HG03342 (cell line): ENCODE measurements around the gene DNAH6.

Source experiments
- ATAC-seq: cut with Tn5 transposase; IDR thresholded peaks from one replicate; pipeline ENCODE4 v1.9.1; 2021; ENCODE audit warnings: mild to moderate bottlenecking, moderate library complexity; ENCODE audit not compliant: unreplicated experiment

The DNAH6 gene

GRCh38 chr2:84788498-84788897, 272.2 kb downstream of the DNAH6 start:
- no peak for ATAC-seq

GRCh38 chr2:84792856-84793522, 276.7 kb downstream of the DNAH6 start:
- no peak for ATAC-seq

GRCh38 chr2:84793641-84794040, 277.3 kb downstream of the DNAH6 start:
- no peak for ATAC-seq

DNA sequence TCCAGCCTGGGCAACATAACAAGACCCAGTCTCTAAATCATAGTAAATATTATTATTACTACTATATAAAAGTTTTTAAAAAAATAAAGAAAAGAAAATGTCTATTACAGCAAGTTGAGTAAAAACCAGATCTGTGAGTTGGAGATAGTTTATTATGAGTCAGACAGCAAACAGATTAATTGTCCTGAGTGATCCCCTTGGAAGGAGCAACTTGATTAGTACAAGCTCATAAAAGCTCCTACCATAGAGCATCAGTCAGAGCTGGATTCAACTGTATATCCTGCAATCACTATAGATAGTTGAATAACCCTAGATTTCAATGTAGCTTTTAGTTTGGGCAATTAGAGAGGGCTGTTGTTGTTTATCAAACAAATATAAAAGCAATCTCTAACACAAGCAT, 280.5 kb downstream of the DNAH6 start:
- ATAC-seq, result no peak

- no peak for ATAC-seq
Observed at GRCh38 chr2:84797271-84797670, 281.0 kb downstream of the DNAH6 start.

- no peak for ATAC-seq
Observed at GRCh38 chr2:84799772-84800171, 283.5 kb downstream of the DNAH6 start.

DNA sequence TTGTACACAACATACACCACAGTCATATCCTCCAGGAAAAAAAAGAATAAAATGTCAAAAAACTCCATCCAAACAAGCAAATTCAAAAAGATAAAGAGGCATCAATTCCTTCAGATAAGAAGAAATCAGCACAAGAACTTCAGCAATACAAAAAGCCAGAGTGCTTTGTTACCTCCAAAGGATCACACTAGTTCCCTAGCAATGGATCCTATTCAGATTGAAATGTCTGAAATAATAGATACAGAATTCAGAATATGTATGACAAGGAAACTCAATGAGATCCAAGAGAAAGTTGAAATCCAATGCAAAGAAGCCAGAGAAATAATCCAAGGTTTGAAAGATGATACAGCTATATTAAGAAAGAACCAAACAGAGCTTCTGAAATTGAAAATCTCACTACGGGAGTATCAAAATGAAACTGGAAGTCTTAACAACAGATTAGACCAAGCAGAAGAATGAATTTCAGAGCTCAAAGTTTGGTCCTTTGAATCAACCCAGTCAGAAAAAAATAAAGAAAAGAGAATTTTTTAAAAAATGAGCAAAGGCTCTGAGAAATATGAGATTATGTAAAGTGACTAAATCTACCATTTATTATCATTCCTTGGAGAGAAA, 284.0 kb downstream of the DNAH6 start:
- ATAC-seq, result peak; percentile 86

DNA sequence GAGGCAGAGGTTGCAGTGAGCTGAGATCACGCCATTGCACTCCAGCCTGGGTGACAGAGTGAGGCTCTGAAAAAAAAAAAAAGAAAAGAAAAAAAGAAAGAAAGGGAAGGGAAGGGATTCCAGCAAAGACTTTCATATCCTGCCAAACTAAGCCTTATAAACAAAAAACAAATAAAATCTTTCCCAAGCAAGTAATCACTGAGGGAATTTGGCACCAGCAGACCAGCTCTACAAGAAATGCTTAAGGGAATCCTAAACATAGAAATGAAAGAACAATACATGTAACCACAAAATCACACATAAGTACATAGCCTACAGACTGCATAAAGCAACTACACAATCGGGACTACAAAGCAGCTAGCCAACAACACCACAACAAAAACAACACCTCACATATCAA, 285.5 kb downstream of the DNAH6 start:
- ATAC-seq, result no peak

GRCh38 chr2:84805250-84805958, 289.1 kb downstream of the DNAH6 start:
- no peak for ATAC-seq

GRCh38 chr2:84807063-84807485, 290.8 kb downstream of the DNAH6 start:
- no peak for ATAC-seq

DNA sequence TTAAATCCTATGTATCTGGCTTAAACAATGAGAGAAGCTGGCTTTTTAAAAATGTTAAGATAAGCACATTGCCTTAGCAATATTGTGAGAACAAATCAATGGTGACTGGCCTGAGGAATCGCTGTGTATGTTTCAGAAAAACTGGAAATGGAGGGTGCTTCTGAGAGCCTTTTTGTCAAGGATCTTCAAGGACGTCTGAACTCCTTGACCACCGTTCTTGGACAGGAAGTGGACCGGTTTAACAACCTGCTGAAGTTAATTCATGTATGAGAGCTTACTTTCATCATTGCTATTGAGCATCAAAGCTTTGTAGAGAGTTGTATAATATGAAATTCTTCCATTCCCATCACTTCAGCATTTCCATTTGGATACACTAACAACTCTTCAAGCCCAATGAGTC, 292.0 kb downstream of the DNAH6 start:
- no peak for ATAC-seq

- ATAC-seq, result no peak
Observed at GRCh38 chr2:84811839-84812431, 295.6 kb downstream of the DNAH6 start.

DNA sequence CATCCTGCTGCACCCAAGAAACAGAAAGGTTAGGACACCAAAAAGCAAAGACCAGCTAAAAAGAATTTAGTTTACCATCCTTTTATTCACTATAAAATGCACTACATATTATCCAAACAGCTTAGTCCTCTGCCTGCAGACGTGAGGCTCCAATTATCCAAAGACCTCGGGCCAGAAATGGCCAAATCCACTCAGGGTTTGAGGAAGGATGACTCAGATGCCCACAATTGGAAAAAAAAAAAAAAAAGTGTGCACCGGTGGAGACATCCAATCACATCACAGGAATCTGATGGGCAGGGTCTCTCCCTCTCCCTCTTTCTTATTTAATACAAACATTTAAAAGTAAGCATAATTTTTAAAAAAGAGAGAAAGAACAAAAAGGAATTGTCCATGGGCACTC, 298.8 kb downstream of the DNAH6 start:
- ATAC-seq, result no peak

GRCh38 chr2:84816426-84817026, 300.2 kb downstream of the DNAH6 start:
- ATAC-seq, result peak; percentile 69

- peak; percentile 93 for ATAC-seq
Observed at GRCh38 chr2:84817239-84817655, 300.9 kb downstream of the DNAH6 start.

DNA sequence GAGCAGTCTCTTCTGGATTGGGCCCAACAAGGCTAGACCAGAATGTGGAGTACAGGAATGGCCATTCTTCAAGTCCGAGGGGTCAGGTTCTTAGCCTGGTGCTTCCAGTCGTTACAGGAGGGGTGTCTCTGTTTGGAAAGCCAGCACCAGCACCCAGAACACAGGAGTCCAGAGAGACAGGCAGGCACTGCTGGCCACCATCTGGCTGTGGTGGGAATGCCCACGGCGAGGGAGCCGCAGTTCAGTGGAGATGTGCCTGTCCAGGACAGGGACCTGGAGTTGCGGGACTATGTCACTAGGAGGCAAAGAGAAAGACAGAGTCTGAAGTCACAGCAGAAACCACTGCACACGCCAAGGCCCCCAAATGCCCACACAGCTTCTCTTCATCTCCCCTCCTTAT, 305.5 kb downstream of the DNAH6 start:
- no peak for ATAC-seq

DNA sequence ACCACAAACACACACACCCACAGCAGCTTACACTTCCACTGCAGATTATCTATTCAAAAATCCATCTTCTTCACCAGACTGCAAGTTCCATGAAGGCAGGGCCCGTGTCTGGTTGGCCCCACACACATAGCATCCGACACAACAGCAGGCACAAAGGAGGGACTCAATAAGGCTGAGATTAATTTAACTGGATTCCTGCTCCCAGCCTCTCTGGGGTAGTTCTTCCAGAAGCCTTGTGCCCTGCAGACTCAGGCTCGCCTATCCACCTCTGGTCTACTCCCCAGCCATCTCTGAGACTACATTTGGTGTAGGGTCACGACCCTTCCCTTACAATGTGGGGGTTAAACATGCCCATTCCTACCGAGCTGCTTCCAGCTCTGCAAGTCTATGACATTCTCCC, 306.9 kb downstream of the DNAH6 start:
- no peak for ATAC-seq

GRCh38 chr2:84823788-84824187, 307.5 kb downstream of the DNAH6 start:
- ATAC-seq, result no peak

DNA sequence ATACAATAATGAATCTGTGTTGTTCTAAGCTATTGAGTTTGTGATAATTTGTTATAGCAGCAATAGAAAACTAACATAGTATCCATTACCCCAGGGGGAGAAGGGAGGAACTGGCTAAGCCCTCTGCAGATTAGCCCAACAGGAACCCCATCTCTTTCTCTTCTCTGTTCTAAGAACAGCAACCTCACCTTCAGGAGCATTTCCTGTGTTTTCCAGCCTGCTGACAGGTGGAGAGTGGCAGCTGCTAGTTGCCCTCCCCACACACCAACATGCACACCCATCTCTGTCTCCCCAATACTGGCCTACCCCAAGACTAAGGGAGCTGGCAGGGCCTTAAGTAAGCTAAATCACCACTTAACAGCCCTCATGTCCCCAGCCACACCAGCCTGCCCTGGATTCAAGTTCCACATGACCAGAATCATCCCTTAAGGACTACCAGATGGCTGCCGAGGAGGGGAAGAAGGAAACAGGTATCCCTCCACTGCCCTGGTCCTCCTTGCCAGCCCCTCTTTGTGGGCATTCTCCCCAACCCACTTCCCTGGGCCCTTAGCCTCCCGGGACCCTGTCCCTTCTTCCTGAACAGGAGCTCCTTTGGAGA, 311.8 kb downstream of the DNAH6 start:
- ATAC-seq, result no peak

- ATAC-seq, result no peak
Observed at GRCh38 chr2:84829693-84830092, 313.4 kb downstream of the DNAH6 start.

- no peak for ATAC-seq
Observed at GRCh38 chr2:84830095-84830494, 313.8 kb downstream of the DNAH6 start.
